GM18861 (cell line): Measurements from ENCODE around the gene EDC3.

Experiments
- ATAC-seq: cut with Tn5 transposase; IDR thresholded peaks from one replicate; pipeline ENCODE4 v1.9.1; 2021; ENCODE audit not compliant: unreplicated experiment

EDC3 gene

GRCh38 chr15:74626752-74627692 lies 68.8 kb downstream of the EDC3 start:
- peak; percentile 47 for ATAC-seq

- no peak for ATAC-seq
These were observed 69.5 kb downstream of the EDC3 start for GRCh38 chr15:74626336-74626735.

- no peak for ATAC-seq
These were observed 70.1 kb downstream of the EDC3 start for GRCh38 chr15:74625693-74626092.

- no peak for ATAC-seq
These were observed 71.7 kb downstream of the EDC3 start for GRCh38 chr15:74624020-74624602.

- ATAC-seq = no peak
These were observed 73.1 kb downstream of the EDC3 start for GRCh38 chr15:74622758-74623157.

GRCh38 chr15:74621936-74622335 lies 73.9 kb downstream of the EDC3 start:
- no peak for ATAC-seq

- no peak for ATAC-seq
These were observed 74.3 kb downstream of the EDC3 start for GRCh38 chr15:74621546-74621920.

- ATAC-seq = no peak
These were observed 74.9 kb downstream of the EDC3 start for GRCh38 chr15:74620636-74621545.

GRCh38 chr15:74619916-74620635 lies 75.7 kb downstream of the EDC3 start:
- no peak for ATAC-seq

- no peak for ATAC-seq
These were observed 76.8 kb downstream of the EDC3 start for GRCh38 chr15:74618841-74619596.

- no peak for ATAC-seq
These were observed 78.8 kb downstream of the EDC3 start for GRCh38 chr15:74616996-74617395.

- ATAC-seq = no peak
These were observed 79.4 kb downstream of the EDC3 start for GRCh38 chr15:74616366-74616939.

- ATAC-seq = peak; percentile 74
These were observed 80.1 kb downstream of the EDC3 start, which contains the start of gene CLK3 for GRCh38 chr15:74615508-74616365. Gene CLK3, plus strand, starts transcription at chr15:74615836. Its CDS starts 3,361 bp downstream, at chr15:74619197.

GRCh38 chr15:74614744-74615507 lies 80.9 kb downstream of the EDC3 start:
- ATAC-seq = peak; percentile 35

GRCh38 chr15:74613953-74614743 lies 81.7 kb downstream of the EDC3 start:
- ATAC-seq = no peak

GRCh38 chr15:74613089-74613952 lies 82.5 kb downstream of the EDC3 start:
- no peak for ATAC-seq
